Ammon's horn (tissue), 1 donor: ENCODE data around the gene BCL11A.

Source experiments
- DNase-seq: peaks from one replicate; pipeline ENCODE4 v3.0.0-alpha.2; 2016; ENCODE audit warnings: low spot score

Gene BCL11A

GRCh38 chr2:60546756-60547420 is 6.6 kb downstream of the BCL11A start:
- no peak for DNase-seq

- no peak for DNase-seq
These were observed 8.4 kb downstream of the BCL11A start for GRCh38 chr2:60544954-60545560.

- DNase-seq: peak; percentile 32
These were observed 9.4 kb downstream of the BCL11A start for GRCh38 chr2:60544062-60544461.

GRCh38 chr2:60541056-60541651 is 12.3 kb downstream of the BCL11A start:
- DNase-seq: no peak

GRCh38 chr2:60540074-60540473 is 13.4 kb downstream of the BCL11A start:
- no peak for DNase-seq

GRCh38 chr2:60539140-60539539 is 14.3 kb downstream of the BCL11A start:
- no peak for DNase-seq

- DNase-seq: no peak
These were observed 15.4 kb downstream of the BCL11A start for GRCh38 chr2:60538101-60538500.

- no peak for DNase-seq
These were observed 16.7 kb downstream of the BCL11A start for GRCh38 chr2:60536746-60537145.

- DNase-seq: no peak
These were observed 17.7 kb downstream of the BCL11A start for GRCh38 chr2:60535685-60536312.

GRCh38 chr2:60534892-60535684 is 18.4 kb downstream of the BCL11A start:
- DNase-seq: no peak

GRCh38 chr2:60534052-60534685 is 19.3 kb downstream of the BCL11A start:
- no peak for DNase-seq

- no peak for DNase-seq
These were observed 20.1 kb downstream of the BCL11A start for GRCh38 chr2:60533101-60534051.

GRCh38 chr2:60532421-60532820 is 21.0 kb downstream of the BCL11A start:
- DNase-seq: no peak

- no peak for DNase-seq
These were observed 21.7 kb downstream of the BCL11A start for GRCh38 chr2:60531701-60532133.

GRCh38 chr2:60530660-60531281 is 22.7 kb downstream of the BCL11A start:
- no peak for DNase-seq

- DNase-seq: no peak
These were observed 23.4 kb downstream of the BCL11A start for GRCh38 chr2:60529785-60530627.

GRCh38 chr2:60529136-60529784 is 24.2 kb downstream of the BCL11A start:
- DNase-seq: no peak

- no peak for DNase-seq
These were observed 25.0 kb downstream of the BCL11A start for GRCh38 chr2:60528281-60529020.
